HFFc6 (cell line): ENCODE measurements around the gene NFIA. TPM values are rescaled to one million over a fixed set of nuclear protein-coding genes. Genes with fewer than 3 reads are reported as not detected.

Experiments used
- DNase-seq: peaks from one replicate; pipeline ENCODE4 v3.0.0-alpha.2; 2018
- H3K27ac Mint-ChIP-seq: 2 replicates; pipeline ENCODE4 v1.8.0; 2020; ENCODE audit warnings: mild to moderate bottlenecking, mixed read lengths
- H3K27me3 Mint-ChIP-seq: 2 replicates; pipeline ENCODE4 v1.8.0; 2021; ENCODE audit warnings: mild to moderate bottlenecking, moderate library complexity, mixed read lengths; ENCODE audit not compliant: insufficient read depth
- H3K36me3 Mint-ChIP-seq: 2 replicates; pipeline ENCODE4 v1.8.0; 2021; ENCODE audit warnings: low read depth, mixed read lengths
- H3K4me1 Mint-ChIP-seq: 2 replicates; pipeline ENCODE4 v1.8.0; 2020; ENCODE audit warnings: low read depth, mixed read lengths
- H3K4me3 Mint-ChIP-seq: 2 replicates; pipeline ENCODE4 v1.8.0; 2020; ENCODE audit warnings: mild to moderate bottlenecking, moderate library complexity, mixed read lengths
- H3K9me3 Mint-ChIP-seq: 2 replicates; pipeline ENCODE4 v1.8.0; 2020; ENCODE audit warnings: mild to moderate bottlenecking, mixed read lengths
- total RNA-seq, 6 experiments: library from RNA; stranded (reverse); fragmentation: NEBNext Ultra II Directional; extraction: Animal tissue kit (Norgen Biotek cat#: 25700); gene quantifications; 2 replicates in 1 of 6; 3 replicates in 5 of 6; pipeline ENCODE4 v1.2.3, GENCODE V29; 2021
- TF ChIP-seq, protein P1 (sequence below): fragments of 200-600 bp; sonication (generic); IDR thresholded peaks from 2 replicates; pipeline ENCODE4 v1.5.0; 2021; ENCODE audit warnings: antibody characterized with exemption, mild to moderate bottlenecking

The NFIA gene
- total RNA-seq, 6 experiments from 2014 or later = 8.5 to 11.3 (median 10.4) TPM

DNA sequence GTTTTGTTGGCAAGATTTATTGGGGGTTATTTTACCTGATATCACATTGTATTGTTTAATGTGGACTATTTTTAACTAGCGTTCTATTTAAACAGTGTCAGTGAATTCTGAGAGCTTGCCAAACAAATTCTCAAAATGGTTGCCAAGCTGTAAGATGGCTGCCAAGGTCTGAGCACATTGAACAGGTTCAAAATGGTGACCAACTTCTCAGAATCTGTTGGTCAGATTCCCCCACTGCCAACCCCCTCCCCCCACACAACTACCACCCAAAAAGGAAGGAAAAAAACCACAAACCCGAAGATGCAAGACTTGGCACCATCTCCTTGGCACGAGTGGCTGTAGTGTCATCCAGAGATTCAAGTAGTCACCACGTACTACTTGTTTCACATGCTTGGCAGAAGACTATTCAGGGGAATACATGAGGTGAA lies 159.1 kb downstream of the NFIA start:
- H3K9me3 Mint-ChIP-seq = no peaks in the 10 kb centered on the region
- no peak overlapping the region for H3K27ac Mint-ChIP-seq
- DNase-seq = no peak
- H3K4me1 Mint-ChIP-seq = peaks cover 15% of the 10 kb centered on the region; the same call in 1 of the 2 replicates
- H3K4me3 Mint-ChIP-seq = no peak overlapping the region
- TF ChIP-seq, protein P1, sequence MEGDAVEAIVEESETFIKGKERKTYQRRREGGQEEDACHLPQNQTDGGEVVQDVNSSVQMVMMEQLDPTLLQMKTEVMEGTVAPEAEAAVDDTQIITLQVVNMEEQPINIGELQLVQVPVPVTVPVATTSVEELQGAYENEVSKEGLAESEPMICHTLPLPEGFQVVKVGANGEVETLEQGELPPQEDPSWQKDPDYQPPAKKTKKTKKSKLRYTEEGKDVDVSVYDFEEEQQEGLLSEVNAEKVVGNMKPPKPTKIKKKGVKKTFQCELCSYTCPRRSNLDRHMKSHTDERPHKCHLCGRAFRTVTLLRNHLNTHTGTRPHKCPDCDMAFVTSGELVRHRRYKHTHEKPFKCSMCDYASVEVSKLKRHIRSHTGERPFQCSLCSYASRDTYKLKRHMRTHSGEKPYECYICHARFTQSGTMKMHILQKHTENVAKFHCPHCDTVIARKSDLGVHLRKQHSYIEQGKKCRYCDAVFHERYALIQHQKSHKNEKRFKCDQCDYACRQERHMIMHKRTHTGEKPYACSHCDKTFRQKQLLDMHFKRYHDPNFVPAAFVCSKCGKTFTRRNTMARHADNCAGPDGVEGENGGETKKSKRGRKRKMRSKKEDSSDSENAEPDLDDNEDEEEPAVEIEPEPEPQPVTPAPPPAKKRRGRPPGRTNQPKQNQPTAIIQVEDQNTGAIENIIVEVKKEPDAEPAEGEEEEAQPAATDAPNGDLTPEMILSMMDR = no peak
- H3K27me3 Mint-ChIP-seq = no peaks in the 10 kb centered on the region
- no peaks in the 10 kb centered on the region for H3K36me3 Mint-ChIP-seq

GRCh38 chr1:61241973-61242381 lies 159.6 kb downstream of the NFIA start:
- H3K27me3 Mint-ChIP-seq = no peaks in the 10 kb centered on the region
- no peaks in the 10 kb centered on the region for H3K36me3 Mint-ChIP-seq
- TF ChIP-seq, protein P1 = no peak
- no peak for DNase-seq
- no peak overlapping the region for H3K4me3 Mint-ChIP-seq
- H3K27ac Mint-ChIP-seq = no peak overlapping the region
- peaks cover 15% of the 10 kb centered on the region; the same call in 1 of the 2 replicates for H3K4me1 Mint-ChIP-seq
- no peaks in the 10 kb centered on the region for H3K9me3 Mint-ChIP-seq

DNA sequence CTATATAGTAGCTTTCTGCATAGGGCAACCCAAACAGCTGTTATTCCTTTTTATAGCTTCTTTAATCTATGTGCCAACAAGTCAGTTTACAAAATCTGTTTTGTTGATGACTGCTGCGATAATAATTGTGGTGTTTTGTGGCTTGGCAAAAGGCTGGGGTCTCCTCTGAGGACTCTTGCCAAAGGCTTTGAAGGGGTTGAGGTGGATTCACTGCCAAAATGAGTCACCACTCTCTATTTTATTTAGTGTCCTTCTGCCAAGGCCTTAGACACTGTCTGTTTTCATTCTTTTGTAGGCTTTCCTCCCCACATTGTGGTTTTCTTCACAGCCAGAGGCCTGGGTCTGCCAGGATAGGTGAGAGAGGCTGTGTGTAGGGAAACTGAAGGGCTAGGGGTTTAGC lies 161.8 kb downstream of the NFIA start:
- peaks cover 7% of the 10 kb centered on the region; the same call in 1 of the 2 replicates for H3K4me1 Mint-ChIP-seq
- H3K27ac Mint-ChIP-seq = no peak overlapping the region

DNA sequence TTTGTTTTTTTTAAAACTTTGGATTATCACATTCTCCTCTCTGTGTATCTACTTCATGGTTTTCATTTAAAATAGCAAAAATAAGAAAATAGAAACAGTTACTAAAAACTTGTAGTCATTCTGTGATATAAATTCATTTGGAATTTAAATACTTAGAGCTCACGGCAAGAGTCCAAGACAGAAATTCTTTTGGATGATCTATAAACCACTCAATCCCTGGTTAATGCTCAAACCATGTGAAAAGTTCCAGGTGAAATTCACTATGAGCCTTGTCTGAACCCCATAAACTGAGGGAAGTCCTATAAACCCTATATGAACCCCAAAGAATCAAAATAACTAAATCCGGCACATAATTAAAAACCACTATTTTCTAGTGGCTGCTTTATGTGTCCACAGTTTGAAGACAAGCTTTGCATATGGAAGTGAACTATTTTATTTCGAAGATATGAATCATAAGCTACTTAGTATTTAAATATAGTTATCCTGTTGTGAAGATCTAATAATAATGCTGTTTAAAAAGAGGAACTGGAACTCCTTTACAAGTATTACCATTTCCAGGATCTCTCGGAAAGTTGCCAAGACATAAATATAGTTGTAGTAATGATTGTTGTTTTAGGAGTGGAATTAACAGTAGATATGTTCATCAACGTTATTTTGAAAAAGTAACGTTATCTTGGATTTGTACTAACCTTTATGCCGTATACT lies 163.5 kb downstream of the NFIA start:
- no peak for DNase-seq
- H3K4me1 Mint-ChIP-seq = peaks cover 15% of the 10 kb centered on the region; the same call in 1 of the 2 replicates
- no peaks in the 10 kb centered on the region for H3K9me3 Mint-ChIP-seq
- H3K4me3 Mint-ChIP-seq = no peak overlapping the region
- H3K27me3 Mint-ChIP-seq = no peaks in the 10 kb centered on the region
- H3K36me3 Mint-ChIP-seq = no peaks in the 10 kb centered on the region
- TF ChIP-seq, protein P1 = no peak
- no peak overlapping the region for H3K27ac Mint-ChIP-seq

More for the DNA sequence above, 161.8 kb downstream of the NFIA start:
- no peak for DNase-seq
- no peaks in the 10 kb centered on the region for H3K27me3 Mint-ChIP-seq
- TF ChIP-seq, protein P1 = no peak
- no peaks in the 10 kb centered on the region for H3K36me3 Mint-ChIP-seq
- no peak overlapping the region for H3K4me3 Mint-ChIP-seq
- no peaks in the 10 kb centered on the region for H3K9me3 Mint-ChIP-seq

DNA sequence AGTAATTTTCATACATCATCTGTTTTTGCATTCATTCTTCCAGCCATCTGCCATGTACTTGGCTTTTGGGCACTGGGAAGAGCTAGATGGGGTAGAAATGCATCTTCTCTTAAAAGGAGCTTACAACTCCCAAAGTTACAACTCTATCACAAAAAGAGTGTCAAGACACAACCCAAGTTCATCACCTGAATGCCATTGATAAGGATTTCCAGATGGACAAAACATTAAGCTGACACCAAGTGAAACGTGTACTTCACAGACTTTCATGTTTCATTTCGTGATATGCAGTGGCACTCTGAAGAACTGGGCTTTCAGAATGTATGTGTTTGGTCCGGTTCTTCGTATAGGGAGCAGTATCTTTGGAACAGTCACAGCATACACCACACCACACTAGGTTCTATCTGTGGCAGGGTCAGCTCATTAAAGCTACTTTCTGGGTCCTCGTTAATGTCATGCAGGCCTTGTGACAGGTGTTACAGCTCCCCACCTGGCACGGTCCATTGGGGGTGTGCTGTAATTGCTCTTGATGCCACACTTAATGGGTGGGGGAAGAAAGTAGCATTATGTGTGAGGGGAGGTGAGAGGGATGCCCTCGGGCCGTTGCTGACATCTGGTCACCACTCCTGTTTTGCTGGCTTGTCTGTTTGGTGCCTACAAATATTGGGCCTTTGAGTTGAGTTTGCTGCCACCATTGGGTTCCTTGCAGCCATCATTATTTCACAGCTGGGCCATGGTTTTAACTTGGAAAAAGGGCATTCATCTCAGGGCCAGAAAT lies 164.9 kb downstream of the NFIA start:
- H3K4me3 Mint-ChIP-seq = no peak overlapping the region
- TF ChIP-seq, protein P1 = no peak
- H3K36me3 Mint-ChIP-seq = no peaks in the 10 kb centered on the region
- H3K27ac Mint-ChIP-seq = no peak overlapping the region
- no peaks in the 10 kb centered on the region for H3K27me3 Mint-ChIP-seq
- H3K4me1 Mint-ChIP-seq = peaks cover 19% of the 10 kb centered on the region; the same call in 1 of the 2 replicates
- no peak for DNase-seq
- H3K9me3 Mint-ChIP-seq = no peaks in the 10 kb centered on the region
